ENCODE data around the gene FBLIM1.

DNA sequence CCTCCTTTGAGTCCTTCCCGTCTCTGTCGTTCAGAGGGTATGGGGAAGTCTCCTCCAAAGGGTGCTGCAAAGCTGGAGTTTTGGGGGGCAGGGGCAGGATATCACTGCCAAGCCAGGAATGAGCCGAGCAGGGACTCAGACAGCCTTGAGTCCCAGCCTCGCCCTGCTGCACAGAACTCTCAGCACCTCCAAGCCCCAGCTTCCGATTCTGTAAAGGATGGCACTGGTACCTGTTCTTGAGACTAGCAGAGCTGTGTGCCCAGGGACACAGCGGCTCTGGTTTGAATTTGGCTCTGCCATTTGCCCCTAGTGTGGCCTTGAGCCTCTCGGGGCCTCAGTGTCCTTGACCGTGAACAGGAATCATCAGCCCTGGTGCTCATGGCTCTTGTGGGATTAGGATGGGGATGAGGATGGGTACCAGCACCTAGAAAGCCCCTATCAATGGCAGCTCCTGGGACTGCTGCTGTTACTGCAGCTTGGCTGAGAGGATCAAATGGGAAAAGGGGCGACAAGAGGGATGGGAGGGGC, 1.5 kb upstream of the FBLIM1 start:
- TF ChIP-seq, protein P1, sequence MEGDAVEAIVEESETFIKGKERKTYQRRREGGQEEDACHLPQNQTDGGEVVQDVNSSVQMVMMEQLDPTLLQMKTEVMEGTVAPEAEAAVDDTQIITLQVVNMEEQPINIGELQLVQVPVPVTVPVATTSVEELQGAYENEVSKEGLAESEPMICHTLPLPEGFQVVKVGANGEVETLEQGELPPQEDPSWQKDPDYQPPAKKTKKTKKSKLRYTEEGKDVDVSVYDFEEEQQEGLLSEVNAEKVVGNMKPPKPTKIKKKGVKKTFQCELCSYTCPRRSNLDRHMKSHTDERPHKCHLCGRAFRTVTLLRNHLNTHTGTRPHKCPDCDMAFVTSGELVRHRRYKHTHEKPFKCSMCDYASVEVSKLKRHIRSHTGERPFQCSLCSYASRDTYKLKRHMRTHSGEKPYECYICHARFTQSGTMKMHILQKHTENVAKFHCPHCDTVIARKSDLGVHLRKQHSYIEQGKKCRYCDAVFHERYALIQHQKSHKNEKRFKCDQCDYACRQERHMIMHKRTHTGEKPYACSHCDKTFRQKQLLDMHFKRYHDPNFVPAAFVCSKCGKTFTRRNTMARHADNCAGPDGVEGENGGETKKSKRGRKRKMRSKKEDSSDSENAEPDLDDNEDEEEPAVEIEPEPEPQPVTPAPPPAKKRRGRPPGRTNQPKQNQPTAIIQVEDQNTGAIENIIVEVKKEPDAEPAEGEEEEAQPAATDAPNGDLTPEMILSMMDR (IDR thresholded peaks at IDR 0.05; ENCODE audit: insufficient read depth, low read length, poor library complexity, severe bottlenecking) = no peak
- TF ChIP-seq EZH2phosphoT487 (conservative IDR thresholded peaks at IDR 0.05; ENCODE audit: low read length) = no peak

Measured in SU-DHL-6 (cell line).